ENCODE results near the gene NUP93.

The NUP93 gene

DNA sequence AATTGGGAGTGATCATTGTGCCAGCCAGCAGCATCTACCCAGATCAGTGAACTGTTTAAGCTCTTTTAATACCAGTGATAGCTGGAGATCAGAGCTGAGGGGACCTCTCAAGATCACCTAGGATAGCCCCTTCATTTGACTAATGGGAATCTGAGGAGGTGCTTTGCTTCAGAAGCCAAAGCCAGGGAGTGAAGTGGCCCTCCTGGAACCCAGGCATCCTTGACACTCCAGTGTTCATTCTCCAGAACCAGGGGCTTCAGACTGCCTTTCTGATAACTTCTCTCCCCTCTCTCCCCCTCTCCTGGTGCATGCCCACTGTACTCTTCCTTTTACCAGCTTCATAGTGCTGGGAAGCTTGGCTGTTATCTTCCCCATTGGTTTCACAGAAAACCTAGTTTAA lies 87.1 kb downstream of the NUP93 start:
- no peak for DNase-seq (ENCODE audit: low spot score)

DNA sequence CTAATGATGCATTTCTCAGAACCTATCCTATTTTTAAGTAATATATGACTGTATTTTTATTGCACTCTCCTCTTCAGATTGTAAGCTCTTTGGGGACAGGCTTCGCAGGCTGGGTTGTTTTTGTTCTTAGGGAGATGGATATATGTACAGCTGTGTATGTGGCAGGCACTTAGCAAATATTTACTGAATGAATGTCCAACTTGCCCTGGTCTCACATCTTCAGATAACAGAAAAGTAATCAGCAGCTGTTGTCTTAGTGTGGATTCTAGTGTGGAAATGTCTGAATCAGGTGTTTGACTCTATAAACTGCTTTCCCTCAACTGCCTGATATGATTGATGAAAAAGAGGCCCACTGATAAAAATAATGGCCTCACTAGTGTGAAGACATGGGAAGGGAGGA lies 88.0 kb downstream of the NUP93 start:
- DNase-seq (ENCODE audit: low spot score): no peak

DNA sequence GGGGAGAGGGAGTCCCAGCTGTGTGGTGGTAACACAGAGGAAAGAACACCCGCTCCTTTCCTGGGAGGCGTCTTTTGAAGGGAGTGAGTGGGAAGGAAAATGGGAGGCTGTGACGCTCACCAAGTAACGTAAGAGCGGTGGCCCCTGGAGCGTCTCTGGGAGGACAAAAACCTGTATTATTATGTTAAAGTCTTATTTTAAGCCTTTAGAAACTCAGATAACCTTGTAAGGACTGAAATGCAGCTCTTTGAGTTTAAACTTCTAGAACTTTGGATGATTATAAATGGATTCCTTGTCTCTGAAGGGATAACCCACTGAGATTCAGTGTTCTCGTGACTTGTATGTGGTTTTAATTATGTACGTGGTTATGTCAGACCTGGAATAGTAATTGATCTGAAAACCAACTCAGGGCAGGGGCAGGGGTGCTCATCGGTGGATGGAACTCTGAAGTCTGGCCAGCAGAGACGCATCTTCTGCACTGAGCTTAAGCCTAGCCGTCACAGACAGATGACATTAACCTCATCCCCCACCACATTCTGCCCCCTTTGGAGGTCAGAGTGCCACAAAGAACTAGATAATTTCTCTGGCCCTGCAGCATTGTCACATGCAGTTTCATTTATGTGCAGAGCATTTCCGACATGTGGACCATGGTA lies 93.3 kb downstream of the NUP93 start:
- DNase-seq (ENCODE audit: low spot score): no peak

DNA sequence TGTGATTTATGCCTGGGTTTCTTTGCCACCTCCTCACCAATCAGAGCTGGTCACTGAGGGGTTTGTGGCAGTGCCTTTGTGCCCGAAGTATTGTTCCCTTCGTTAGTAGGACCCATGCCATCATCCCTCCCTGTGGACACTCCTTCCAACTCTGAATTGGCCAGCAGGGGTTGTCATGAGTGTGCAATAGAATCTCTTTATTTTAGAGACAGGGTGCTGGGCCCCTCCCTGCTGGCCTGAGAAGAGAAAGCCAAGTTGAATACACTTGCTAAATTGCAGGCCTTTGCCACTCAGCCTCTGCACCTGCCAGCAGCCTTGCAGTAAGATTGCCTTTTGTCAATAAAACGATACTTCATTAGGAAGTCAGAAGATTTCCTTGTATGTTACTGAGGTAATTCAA lies 94.4 kb downstream of the NUP93 start:
- peak; percentile 55 for DNase-seq (ENCODE audit: low spot score)

DNA sequence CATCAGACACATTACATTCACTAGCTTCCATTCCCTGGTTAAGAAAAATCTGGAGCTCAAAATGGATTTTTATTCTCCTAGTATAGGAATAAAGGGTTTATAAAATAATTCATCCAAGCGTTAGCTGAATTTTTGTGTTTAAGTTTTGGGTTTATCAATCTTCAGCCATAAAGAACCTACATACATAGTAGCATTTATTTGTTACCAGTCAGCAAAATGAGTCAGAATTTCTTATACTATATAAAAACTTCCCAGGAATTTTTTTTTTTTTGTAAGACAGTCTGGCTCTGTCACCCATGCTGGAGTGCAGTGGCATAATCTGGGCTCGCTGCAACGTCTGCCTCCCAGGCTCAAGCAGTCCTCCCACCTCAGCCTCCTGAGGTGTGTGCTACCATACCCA lies 94.9 kb downstream of the NUP93 start:
- no peak for DNase-seq (ENCODE audit: low spot score)

DNA sequence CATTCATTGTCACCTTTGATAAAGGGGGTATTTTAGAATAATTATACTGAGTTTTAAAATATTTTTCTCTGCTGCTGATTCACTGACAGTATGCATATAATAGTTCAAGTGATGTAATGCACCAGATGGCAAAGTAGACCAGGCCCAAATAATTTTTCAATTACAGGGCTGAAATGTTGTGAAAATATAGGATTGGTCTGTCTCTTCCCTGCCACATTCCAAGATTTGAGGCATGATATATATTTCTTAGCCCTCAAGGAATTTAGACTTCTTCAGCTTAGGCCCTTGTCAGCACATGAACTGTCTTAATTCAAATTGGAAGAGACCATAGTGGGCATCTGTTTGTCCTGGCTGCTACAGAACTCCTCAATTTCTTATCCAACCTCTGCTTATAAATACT lies 95.9 kb downstream of the NUP93 start:
- no peak for DNase-seq (ENCODE audit: low spot score)

DNA sequence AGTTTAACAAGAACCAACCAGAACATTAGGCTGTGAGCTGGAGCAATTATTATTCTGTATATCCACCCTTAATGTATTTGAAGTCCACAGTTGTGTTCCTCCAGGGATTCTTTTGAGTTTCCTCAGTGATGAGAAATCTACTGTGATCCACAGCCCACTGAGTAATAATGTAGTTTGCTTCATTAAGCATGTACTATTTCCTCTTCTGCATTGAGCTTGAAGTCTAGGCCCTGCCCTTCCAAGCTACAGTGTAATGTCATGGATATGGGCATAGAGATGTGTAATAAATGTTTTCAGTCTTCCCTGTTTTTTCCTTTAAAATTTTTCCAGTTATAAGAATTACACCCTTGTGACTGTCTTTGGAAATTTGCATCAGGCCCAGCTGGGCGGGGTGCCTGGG lies 98.7 kb downstream of the NUP93 start:
- no peak for DNase-seq (ENCODE audit: low spot score)

DNA sequence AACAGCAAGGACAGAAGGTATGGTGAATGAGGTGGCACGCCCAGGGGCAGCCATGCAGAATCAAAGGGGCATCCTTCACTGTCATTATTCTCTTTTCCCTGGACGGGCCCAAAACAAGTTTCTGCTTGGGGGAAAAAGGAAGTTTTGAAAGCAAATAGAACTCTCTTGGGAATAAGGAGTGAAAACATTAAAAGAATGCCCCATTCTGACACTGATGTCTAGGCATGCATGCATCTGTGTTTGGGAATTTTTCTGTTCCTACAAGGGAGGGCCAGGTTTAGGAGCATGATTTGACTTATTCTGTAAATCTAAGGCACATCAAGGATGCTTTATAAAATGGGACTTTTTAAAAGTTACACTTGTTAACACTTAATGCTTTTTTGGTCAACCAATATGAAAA lies 100.7 kb downstream of the NUP93 start:
- DNase-seq (ENCODE audit: low spot score): no peak

DNA sequence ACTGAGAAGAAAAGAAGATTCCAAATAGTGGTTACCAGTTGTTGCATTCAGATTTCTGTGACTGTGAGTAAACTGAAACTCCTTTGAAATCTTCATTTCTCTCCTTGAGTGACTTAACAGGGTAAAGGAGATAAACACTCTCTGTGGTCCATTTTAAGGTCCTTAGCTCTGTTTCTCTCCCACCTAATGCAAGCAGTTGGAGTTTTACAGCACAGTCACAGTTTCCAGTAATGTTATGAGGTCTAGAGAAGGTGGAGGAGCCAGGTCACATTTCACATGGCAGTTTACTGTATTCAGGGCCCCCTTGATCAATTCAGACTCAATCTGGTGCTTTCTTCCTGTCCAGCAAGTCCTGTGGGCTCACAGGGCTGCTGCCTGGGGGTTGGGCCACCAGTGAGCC lies 102.8 kb downstream of the NUP93 start:
- no peak for DNase-seq (ENCODE audit: low spot score)

DNA sequence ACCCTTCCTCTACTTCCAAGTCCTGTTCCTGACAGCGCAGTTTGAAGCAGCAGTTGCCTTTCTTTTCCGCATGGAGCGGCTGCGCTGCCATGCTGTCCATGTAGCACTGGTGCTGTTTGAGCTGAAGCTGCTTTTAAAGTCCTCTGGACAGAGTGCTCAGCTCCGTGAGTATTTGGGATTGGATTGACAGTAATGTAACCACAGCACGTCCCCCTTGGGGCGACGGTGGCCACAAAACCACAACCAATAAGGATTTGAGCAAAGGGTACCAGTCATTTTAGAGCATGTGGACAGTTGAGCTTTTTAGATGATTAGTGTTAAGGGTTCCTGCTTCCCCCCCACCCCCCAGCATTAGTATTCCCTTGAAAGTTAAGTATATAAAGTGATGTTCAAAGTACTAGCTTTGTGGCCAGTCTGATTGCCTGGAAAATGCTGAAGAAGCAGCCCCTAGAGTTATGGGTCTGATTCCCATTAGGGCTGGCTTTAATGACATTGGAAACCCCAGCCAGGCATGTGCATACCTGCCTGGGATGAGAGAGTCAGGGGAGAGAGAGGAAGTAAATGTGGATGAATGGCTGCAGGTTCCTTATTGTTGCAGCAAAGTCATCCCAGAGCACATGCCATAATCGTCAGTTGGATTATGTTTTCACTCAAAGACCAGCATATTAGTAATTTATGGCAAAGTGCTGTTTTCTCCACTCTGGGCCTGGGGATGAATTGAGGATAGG lies 103.5 kb downstream of the NUP93 start:
- DNase-seq (ENCODE audit: low spot score): no peak

DNA sequence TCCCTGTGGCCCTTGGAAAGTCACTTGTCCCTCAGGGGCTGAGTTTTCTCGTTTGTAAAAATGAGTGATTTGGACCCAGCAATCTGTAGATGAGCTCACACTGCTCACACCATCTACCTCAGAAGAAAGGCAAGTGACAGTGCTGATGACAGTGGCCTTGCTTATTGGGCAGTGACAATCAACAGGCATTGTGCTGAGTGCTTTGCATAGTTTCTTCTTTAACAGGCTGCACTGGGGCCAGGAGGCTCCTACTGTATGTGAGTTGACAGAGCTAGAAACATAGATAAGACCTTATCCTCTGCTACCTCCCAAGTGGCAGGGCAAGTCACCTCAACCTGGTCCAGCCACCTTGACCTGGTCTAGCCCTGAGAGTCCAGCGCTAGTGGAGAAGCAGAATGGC lies 105.4 kb downstream of the NUP93 start:
- DNase-seq (ENCODE audit: low spot score): no peak

DNA sequence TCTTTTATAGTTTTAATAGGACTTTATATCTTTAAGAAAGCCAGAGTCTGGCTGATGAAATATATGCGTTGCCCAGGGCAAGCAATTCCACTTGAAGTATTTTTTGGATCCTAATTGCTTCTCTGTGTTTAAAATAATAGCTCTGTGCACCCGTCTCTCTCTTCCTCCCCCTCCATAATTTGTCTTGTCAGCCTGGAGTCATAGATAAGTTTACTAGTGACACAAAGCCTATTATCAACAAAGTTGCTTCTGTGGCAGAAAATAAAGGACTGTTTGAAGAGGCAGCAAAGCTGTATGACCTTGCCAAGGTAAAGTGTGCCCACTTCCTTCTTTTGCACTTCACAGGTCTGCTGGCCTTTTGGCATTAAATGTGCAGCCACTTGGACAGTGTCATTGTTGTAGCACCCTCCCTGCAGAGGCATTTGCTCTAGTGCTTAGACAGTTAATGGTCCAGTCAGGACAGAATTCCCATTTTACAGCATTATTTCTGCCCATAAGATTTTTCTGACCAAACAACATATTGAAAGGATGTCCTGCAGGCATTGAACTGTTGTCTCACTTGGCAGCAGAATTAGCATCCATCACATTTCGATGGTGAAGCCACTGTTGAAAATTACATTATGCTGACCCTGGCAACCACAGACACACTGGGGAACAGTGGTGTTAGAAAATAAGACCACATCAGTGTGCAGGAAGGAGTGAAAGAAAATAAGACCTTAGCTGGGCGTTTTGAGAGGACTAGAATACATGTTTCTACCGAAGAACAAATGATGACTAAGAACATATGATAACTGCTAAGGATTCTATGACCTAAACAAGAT lies 106.7 kb downstream of the NUP93 start:
- DNase-seq (ENCODE audit: low spot score): no peak

DNA sequence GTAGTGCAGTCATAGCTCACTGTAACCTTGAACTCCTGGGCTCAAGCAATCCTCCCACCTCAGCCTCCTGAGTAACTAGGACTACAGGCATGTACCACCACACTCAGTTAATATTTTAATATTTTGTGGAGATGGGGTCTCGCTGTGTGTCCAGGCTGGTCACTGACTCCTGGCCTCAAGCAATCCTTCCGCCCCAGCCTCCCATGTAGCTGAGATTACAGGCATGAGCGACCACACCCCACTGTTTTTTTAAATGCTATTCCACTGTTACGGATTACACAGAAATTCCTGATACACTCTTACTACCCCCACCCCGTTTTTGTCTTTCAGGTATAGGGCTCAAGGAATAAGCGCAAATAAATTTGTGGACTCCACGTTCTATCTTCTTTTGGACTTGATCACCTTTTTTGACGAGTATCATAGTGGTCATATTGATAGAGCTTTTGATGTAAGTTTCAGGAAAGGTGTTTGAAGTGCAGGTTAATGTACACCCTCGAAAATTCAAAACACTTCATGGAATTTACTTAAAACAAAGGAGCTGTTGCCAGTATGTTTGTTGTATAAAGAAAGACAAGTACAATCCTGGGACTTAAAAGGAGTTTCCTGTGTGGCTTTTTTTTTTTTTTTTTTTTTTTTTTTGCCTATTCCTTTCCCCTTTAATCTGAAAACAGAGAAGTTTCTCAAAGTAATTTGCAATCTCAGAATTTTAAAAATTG lies 108.9 kb downstream of the NUP93 start:
- DNase-seq (ENCODE audit: low spot score): no peak

DNA sequence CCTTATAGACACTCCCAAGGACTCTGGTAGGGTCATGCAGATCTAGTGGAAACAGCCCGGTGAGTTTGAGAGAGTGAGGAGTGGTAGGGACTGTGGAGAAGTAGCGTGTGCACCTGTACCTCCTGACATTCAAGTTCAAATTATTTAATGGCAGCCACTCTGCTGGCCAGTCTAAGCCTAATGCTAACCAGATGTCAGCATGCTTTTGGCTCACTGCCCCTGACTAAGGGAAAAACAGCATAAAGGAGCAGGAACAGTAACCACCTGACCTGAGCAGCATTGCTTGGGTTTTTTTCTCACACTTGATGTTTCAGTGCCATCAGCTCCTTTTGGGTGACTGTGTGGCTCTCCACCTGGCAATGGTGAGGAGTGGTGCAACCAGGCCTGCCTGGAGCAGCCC lies 111.3 kb downstream of the NUP93 start:
- DNase-seq (ENCODE audit: low spot score): no peak

DNA sequence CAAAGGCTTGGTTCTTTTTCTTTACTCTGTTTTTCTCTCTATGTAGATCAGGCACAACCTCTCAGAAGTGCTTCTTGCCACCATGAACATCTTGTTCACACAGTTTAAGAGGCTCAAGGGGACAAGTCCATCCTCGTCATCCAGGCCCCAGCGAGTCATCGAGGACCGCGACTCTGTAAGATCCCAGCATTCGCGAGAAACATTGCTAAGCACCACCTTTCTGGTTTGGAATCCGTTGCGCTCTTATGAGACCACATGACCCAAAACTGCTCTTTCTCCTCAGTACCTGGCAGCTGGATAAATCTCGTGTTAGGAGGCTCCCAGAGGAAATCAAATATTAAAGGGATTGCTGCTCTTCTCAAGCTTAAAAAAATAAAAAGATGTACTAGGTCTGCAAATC lies 111.7 kb downstream of the NUP93 start:
- no peak for DNase-seq (ENCODE audit: low spot score)

DNA sequence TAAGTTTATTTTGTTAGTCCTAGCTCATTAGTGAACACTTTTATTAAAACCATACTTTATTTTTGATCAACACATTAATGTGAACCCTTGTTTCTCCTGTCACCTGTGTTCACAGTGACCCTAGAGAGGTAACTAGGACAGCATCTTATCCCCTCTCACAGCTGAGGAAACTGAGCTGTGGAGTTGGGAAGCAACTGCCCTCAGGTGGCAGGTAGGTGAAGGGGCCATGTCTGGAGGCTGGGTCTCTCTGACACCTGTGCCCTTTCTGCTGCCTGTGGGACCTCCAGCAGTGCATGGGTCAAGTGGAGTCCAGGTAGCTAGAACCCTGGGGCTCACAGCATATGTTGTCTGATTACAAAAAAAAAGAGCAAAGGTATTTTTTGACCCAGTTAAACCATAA lies 112.2 kb downstream of the NUP93 start:
- DNase-seq (ENCODE audit: low spot score): no peak

DNA sequence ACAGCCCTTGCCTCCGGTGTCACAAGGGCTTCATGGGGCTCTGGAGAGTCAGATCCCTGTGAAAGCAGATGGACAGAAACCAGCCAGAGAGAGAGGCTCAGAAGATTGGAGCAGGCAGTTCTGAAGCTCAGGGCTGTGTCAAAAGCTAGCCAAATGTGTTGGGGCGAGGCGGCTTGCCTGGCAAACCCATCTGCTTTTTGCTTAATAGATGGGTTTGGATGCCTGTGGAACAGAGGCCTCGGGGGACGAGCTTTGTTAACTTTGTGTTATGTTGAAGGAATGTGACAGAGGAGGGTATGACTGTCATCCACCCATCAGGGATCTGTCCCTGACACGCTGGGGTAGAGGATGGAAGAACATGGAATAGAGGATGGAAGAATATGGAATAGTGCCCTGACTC lies 114.1 kb downstream of the NUP93 start:
- DNase-seq (ENCODE audit: low spot score): no peak

DNA sequence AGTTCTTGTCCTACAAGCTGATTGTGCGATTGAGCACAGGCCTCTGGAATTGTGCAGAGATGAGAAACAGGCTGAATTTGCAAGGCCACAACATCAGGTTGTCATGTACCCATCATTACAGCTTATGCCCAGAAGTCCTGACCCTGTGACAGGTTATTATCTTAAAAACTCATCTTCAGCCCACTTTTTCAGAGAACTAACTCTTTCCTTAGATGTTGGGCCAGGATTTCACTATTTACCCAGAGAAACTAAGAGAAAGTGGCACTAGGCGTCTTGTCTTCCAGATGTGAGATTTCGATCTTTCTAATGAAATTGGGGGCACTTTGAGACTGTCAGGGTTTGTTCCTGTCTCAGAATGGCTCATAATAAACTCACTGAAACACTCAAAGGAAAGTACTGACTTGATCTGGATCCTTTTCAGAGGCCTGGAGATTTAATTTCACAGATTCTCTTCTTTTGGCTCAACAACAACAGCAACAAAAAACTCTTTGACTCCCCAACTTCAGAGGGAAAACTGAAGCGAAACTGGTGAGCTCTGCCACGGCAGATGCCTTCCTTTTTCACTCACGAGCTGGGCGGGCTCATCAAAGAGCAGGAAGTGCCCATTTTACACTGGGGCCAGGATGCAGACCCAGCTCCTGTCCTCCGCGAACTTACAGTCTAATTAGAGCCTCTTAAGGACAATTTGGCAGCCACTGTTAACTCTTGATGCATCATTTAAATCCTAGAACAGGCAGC lies 117.4 kb downstream of the NUP93 start:
- DNase-seq (ENCODE audit: low spot score): peak; percentile 40

DNA sequence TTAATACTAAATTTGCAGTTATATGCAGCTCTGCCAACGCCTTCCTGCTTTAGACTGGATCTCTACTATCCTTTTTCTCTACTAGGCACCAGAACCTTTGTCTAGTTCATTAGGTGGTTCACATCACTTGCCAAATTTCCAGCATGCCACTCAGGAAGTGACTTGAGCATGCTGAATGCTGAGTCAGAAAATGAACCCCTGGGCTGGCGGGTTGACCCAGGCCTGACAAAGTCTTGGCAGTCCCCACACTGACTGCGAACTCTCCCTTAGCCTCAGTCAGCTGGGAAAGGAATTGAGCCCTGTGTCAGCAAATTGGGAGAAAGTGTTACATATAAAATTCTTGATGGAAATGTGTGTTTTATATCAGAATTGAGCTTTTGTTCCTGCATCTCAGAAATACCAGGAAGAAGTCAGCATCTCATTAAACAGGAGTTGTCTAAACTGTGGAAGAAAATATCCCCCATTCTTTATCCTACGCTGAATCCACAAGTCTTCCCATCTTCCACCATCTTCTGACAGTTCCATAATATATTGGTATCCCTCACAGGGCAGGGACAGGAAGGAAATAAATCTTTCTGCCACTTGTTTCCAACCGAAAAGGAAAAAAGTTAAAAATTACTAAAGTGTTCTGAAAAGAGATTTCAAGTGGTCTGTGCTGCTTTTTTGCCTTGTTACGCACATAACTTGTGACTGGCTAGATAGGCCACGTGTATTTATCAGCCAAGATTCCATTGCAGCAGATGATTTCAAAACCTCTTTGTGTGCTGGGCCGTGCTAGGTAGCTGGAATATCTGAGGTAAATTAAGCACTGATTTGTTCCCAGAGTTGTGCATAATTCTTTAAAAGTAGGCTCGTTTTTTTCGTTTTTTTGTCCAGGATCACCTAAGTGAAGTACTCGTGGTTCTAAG lies 118.4 kb downstream of the NUP93 start:
- peak; percentile 19 for DNase-seq (ENCODE audit: low spot score)

DNA sequence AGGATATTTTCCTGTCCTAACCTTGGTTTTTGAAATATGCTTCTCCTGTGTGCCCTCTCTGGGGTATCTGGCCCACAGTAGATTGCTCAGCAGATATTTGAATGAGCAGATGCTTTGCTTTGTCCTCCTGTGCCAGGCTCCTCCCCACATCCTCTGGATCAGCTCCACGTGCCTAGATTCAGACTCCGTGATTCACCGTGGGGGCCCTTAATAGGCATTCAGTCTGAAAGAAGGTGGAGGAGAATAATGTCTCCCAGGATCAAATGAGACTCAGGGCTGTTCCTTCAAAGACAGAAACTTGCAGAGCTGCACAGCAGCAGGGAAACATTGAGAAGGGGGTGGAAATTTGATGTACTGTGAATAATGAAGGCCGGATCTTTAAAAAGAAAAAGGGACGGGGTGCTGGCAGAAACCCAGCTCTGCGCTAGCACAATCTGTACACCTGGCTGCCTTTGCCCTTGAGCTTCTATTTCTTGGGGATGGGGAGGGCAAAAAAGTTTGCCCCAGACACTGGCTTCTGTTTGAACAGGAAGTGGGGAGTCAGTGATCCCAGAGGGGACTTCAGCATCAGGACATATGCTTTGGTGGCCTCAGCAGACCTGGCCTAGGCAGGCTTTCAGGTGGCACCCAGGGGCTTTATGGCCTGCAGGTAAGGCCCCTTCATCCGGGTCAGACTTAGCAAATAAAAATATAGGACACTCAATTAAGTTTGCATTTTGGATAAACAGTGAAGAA lies 119.2 kb downstream of the NUP93 start:
- no peak for DNase-seq (ENCODE audit: low spot score)

Data from pons (tissue), 1 donor.